Muscle layer of colon (tissue), 2 donors: ENCODE measurements around the gene RNF222.

Experiments used
- H3K27ac ChIP-seq: one replicate; pipeline ENCODE4 v1.7.0; 2013; ENCODE audit warnings: low read depth, mild to moderate bottlenecking, low read length, moderate library complexity
- H3K27me3 ChIP-seq, 2 donors: one replicate each; pipeline ENCODE4 v1.7.0; 2013; ENCODE audit warnings: low read length in 2 of 2, mild to moderate bottlenecking in 2 of 2; ENCODE audit not compliant: insufficient read depth in 2 of 2, control insufficient read depth in 1 of 2
- H3K36me3 ChIP-seq: one replicate; pipeline ENCODE4 v1.7.0; 2013; ENCODE audit warnings: mild to moderate bottlenecking, low read length; ENCODE audit not compliant: insufficient read depth
- H3K4me1 ChIP-seq: one replicate; pipeline ENCODE4 v1.7.0; 2013; ENCODE audit warnings: mild to moderate bottlenecking, low read length; ENCODE audit not compliant: insufficient read depth
- H3K4me3 ChIP-seq, 2 donors: one replicate each; pipeline ENCODE4 v1.7.0; 2013; ENCODE audit warnings: low read length in 2 of 2, low read depth in 1 of 2, mild to moderate bottlenecking in 1 of 2, moderate library complexity in 1 of 2
- H3K9ac ChIP-seq: one replicate; pipeline ENCODE4 v1.7.0; 2013; ENCODE audit warnings: low read length
- H3K9me3 ChIP-seq: one replicate; pipeline ENCODE4 v1.7.0; 2013; ENCODE audit warnings: mild to moderate bottlenecking, low read length
- donor health status: abdominal sarcoma.
- donor health status: Adenocarcinoma of cecum.

Gene RNF222

GRCh38 chr17:8397636-8398035, at the start of gene RNF222:
Gene RNF222, minus strand, starts transcription at chr17:8397827. Its CDS starts 4,366 bp downstream, at chr17:8393461.
- no peaks in the 10 kb centered on the region for H3K36me3 ChIP-seq
- no peak within 1 kb of the TSS for H3K9ac ChIP-seq
- H3K9me3 ChIP-seq = no peaks in the 10 kb centered on the region
- H3K27ac ChIP-seq = no peak within 1 kb of the TSS
- H3K27me3 ChIP-seq = peaks cover 16 to 23% of the 10 kb centered on the region in 2 donors
- H3K4me3 ChIP-seq = no peak within 1 kb of the TSS
- no peaks in the 10 kb centered on the region for H3K4me1 ChIP-seq

GRCh38 chr17:8445536-8445935, 47.9 kb upstream of the RNF222 start:
- no peaks in the 10 kb centered on the region for H3K27me3 ChIP-seq
- no peaks in the 10 kb centered on the region for H3K9me3 ChIP-seq
- H3K4me1 ChIP-seq = peaks cover 16% of the 10 kb centered on the region
- H3K4me3 ChIP-seq = no peak overlapping the region
- peaks cover 35% of the 10 kb centered on the region for H3K36me3 ChIP-seq
- no peak overlapping the region for H3K9ac ChIP-seq
- no peak overlapping the region for H3K27ac ChIP-seq

GRCh38 chr17:8444494-8444893, 46.9 kb upstream of the RNF222 start:
- no peak overlapping the region for H3K9ac ChIP-seq
- H3K36me3 ChIP-seq = peaks cover 35% of the 10 kb centered on the region
- H3K27me3 ChIP-seq = no peaks in the 10 kb centered on the region
- H3K27ac ChIP-seq = no peak overlapping the region
- no peak overlapping the region for H3K4me3 ChIP-seq
- no peaks in the 10 kb centered on the region for H3K9me3 ChIP-seq
- H3K4me1 ChIP-seq = peaks cover 17% of the 10 kb centered on the region

- H3K36me3 ChIP-seq = peaks cover 31% of the 10 kb centered on the region
- H3K27ac ChIP-seq = no peak overlapping the region
- no peaks in the 10 kb centered on the region for H3K9me3 ChIP-seq
- no peak overlapping the region for H3K9ac ChIP-seq
- H3K27me3 ChIP-seq = no peaks in the 10 kb centered on the region
- H3K4me1 ChIP-seq = peaks cover 17% of the 10 kb centered on the region
- no peak overlapping the region for H3K4me3 ChIP-seq
Measured at GRCh38 chr17:8443756-8444155, 46.1 kb upstream of the RNF222 start.

- Histone ChIP-seq H3K9me3 (no peaks in the 10 kb centered on the region), H3K9ac (no peak overlapping the region), H3K27me3 (no peaks in the 10 kb centered on the region), H3K27ac (no peak overlapping the region), H3K36me3 (peaks cover 24% of the 10 kb centered on the region), H3K4me3 (no peak overlapping the region), H3K4me1 (peaks cover 22% of the 10 kb centered on the region)
Measured at GRCh38 chr17:8442310-8442709, 44.7 kb upstream of the RNF222 start.

DNA sequence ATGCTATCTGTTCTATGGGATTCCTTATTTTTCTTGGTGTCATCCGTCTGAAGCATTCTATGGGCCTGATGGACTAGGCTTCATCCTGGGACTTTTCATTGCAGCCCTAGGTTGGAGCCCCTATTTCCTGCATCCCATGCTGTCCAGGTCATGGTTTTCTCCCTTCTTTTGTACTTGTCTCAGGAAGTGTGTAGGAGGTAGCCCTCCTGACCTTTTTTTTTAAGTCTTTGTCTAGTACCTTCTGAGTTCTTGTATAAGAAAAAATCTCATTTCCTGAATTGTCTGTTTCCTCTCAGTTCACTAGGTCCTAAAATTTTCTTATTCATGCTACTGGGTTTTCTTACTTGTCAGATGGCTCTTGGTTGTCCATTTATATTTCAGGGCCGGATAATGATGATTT, 44.1 kb upstream of the RNF222 start:
- Histone ChIP-seq H3K27ac (no peak overlapping the region), H3K4me3 (no peak overlapping the region), H3K4me1 (peaks cover 23% of the 10 kb centered on the region), H3K9ac (no peak overlapping the region), H3K36me3 (peaks cover 23% of the 10 kb centered on the region), H3K27me3 (no peaks in the 10 kb centered on the region), H3K9me3 (no peaks in the 10 kb centered on the region)

- Histone ChIP-seq H3K4me1 (peaks cover 28% of the 10 kb centered on the region), H3K9ac (no peak overlapping the region), H3K27ac (no peak overlapping the region), H3K4me3 (no peak overlapping the region), H3K9me3 (no peaks in the 10 kb centered on the region), H3K27me3 (no peaks in the 10 kb centered on the region), H3K36me3 (peaks cover 9% of the 10 kb centered on the region)
Measured at GRCh38 chr17:8439681-8440080, 42.1 kb upstream of the RNF222 start.

DNA sequence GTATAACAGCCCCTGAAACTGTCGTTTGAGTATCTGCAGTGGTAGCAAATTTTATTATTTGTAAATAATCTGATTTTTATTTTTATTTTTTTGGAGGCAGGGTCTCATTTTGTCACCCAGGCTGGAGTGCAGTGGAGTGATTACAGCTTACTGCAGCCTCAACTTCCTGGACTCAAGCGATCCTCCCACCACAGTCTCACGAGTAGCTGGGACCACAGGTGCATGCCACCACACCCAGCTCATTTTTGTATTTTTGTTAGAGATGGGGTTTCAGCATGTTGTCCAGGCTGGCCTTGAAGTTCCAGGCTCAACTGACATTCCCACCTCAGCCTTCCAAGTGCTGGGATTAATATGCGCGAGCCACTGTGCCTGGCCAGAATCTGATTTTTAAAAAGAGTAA, 40.8 kb upstream of the RNF222 start:
- Histone ChIP-seq H3K27ac (no peak overlapping the region), H3K9ac (no peak overlapping the region), H3K36me3 (peaks cover 9% of the 10 kb centered on the region), H3K4me1 (peaks cover 28% of the 10 kb centered on the region), H3K27me3 (no peaks in the 10 kb centered on the region), H3K4me3 (no peak overlapping the region), H3K9me3 (no peaks in the 10 kb centered on the region)

- H3K4me1 ChIP-seq = peaks cover 25% of the 10 kb centered on the region
- peaks cover 9% of the 10 kb centered on the region for H3K36me3 ChIP-seq
- H3K27me3 ChIP-seq = no peaks in the 10 kb centered on the region
- H3K4me3 ChIP-seq = peak overlapping the region; percentile 95 to 96
- H3K9me3 ChIP-seq = no peaks in the 10 kb centered on the region
- H3K27ac ChIP-seq = peak overlapping the region; percentile 97
- peak overlapping the region; percentile 99 for H3K9ac ChIP-seq
Measured at GRCh38 chr17:8436844-8437171, 39.2 kb upstream of the RNF222 start.

- Histone ChIP-seq H3K36me3 (peaks cover 9% of the 10 kb centered on the region), H3K9ac (peak overlapping the region; percentile 99), H3K4me3 (peak overlapping the region; percentile 95 to 96), H3K27ac (peak overlapping the region; percentile 97), H3K4me1 (peaks cover 20% of the 10 kb centered on the region), H3K27me3 (no peaks in the 10 kb centered on the region), H3K9me3 (no peaks in the 10 kb centered on the region)
Measured at GRCh38 chr17:8436169-8436843, 38.7 kb upstream of the RNF222 start.

- Histone ChIP-seq H3K27ac (peak within 1 kb of the TSS; percentile 97), H3K27me3 (no peaks in the 10 kb centered on the region), H3K9me3 (no peaks in the 10 kb centered on the region), H3K9ac (peak within 1 kb of the TSS; percentile 99), H3K4me1 (peaks cover 12% of the 10 kb centered on the region), H3K36me3 (peaks cover 9% of the 10 kb centered on the region), H3K4me3 (peak within 1 kb of the TSS; percentile 95 to 96)
Measured at GRCh38 chr17:8435245-8436168, 37.9 kb upstream of the RNF222 start, which contains the start of gene NDEL1. Gene NDEL1, plus strand, starts transcription at chr17:8435884. Its CDS starts 8,388 bp downstream, at chr17:8444272.
